Measurements from ENCODE around the gene RNASE4. TPM values are rescaled to one million over a fixed set of nuclear protein-coding genes. Genes with fewer than 3 reads are reported as not detected.

Gene RNASE4
- total RNA-seq, 1 donor from 2014 or later = 7.6 TPM

GRCh38 chr14:20742132-20742531 is 57.8 kb downstream of the RNASE4 start:
- DNase-seq (ENCODE audit: low read depth) = no peak
- no peak overlapping the region for H3K4me3 ChIP-seq (ENCODE audit: low read depth, low read length)
- TF ChIP-seq CTCF (conservative IDR thresholded peaks at IDR 0.05; ENCODE audit: low read depth, low read length) = no peak

DNA sequence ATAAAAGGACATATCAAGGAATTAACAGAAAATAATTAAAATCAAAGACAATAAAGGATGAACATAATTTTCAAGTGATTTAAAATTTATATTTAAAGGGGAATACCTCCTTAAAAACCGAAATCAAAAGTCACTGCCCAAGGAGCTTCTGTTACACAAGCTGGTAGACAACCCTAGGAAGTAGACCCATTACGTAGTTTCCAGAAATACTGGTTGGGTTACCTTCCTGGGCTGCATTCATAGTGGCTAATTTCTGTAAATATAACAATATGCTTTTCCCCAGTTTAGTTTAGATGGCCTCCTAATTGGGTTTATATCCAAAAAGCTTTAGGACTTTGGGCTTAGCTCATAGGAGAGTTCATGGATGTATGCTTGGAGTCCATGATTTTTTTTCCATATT is 59.2 kb downstream of the RNASE4 start:
- TF ChIP-seq CTCF (conservative IDR thresholded peaks at IDR 0.05; ENCODE audit: low read depth, low read length) = no peak
- H3K4me3 ChIP-seq (ENCODE audit: low read depth, low read length) = no peak overlapping the region
- DNase-seq (ENCODE audit: low read depth) = no peak

DNA sequence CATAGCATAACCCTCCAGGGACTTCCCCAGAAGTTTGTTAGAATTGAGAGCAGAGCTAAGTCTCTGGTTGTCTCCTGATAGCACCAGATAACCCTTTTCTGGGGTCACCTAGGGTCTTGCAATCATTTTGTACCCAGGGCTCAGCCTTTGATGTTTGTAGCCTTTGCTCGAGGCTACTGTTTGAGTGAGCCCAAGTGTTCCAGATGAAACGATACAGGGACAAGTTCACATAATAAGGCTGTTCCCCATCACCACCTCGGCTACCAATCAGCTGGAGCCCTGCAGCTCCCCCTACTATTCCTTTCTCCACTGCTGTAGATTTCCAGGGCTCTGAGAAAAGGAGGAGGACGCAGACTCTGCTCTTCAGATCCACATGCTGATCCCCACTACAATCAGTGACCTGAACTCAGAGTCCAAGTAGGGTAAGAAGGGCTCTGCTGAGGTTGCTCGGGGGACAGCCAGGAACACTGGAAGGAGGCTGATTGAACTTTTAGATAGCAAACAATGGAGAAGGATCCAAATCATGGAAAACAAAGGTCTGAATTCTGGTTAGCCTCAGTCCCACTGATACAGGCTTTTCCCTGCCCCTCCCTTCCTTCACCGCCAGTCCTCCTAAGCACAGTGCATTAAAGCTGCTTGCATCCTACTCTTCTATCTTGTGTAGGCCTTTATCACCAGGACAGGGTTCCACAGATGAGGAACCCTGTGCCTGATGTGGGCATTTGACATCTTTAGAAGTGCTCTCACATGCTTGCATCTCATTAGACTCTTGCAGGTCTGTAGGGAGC is 61.4 kb downstream of the RNASE4 start, which contains the start of gene EDDM3A:
EDDM3A (plus strand) TSS at position 317 of the 788 bp plus-strand sequence. CDS start 1,694 bp downstream, outside the sequence.
- no peak for DNase-seq (ENCODE audit: low read depth)
- no peak within 1 kb of the TSS for H3K4me3 ChIP-seq (ENCODE audit: low read depth, low read length)
- no peak for TF ChIP-seq CTCF (conservative IDR thresholded peaks at IDR 0.05; ENCODE audit: low read depth, low read length)

GRCh38 chr14:20746566-20746965 is 62.2 kb downstream of the RNASE4 start:
- no peak overlapping the region for H3K4me3 ChIP-seq (ENCODE audit: low read depth, low read length)
- TF ChIP-seq CTCF (conservative IDR thresholded peaks at IDR 0.05; ENCODE audit: low read depth, low read length) = no peak
- no peak for DNase-seq (ENCODE audit: low read depth)

DNA sequence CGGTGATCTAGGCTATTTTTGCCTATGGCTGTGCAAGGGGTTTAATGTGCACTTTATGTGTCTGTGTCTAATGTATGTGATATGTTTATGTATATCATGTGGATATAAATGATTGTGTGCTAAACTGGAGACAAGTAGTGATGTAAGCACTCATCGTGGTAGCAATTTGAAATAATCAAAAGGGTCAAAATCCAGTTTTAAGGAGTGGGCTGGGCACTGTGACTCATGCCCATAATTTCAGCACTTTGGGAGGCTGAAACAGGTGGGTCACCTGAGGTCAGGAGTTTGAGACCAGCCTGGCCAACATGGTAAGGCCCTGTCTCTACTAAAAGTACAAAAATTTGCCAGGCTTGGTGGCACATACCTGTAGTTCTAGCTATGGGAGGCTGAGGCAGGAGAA is 64.1 kb downstream of the RNASE4 start:
- TF ChIP-seq CTCF (conservative IDR thresholded peaks at IDR 0.05; ENCODE audit: low read depth, low read length) = no peak
- no peak for DNase-seq (ENCODE audit: low read depth)
- no peak overlapping the region for H3K4me3 ChIP-seq (ENCODE audit: low read depth, low read length)

- no peak overlapping the region for H3K4me3 ChIP-seq (ENCODE audit: low read depth, low read length)
- TF ChIP-seq CTCF (conservative IDR thresholded peaks at IDR 0.05; ENCODE audit: low read depth, low read length) = no peak
- DNase-seq (ENCODE audit: low read depth) = no peak
These were observed 65.8 kb downstream of the RNASE4 start for GRCh38 chr14:20750194-20750593.

Other genes starting within 250 kb of the RNASE4 start
- gene KLHL33, start 248.4 kb upstream of the RNASE4 start, total RNA-seq = under 0.01 and 0.17 TPM in 2 replicates
- gene OSGEP, start 229.7 kb upstream of the RNASE4 start, total RNA-seq = 24.6 and 59.7 TPM in 2 replicates
- gene APEX1, start 229.3 kb upstream of the RNASE4 start, total RNA-seq = 321 and 381 TPM in 2 replicates
- gene PIP4P1, start 223.1 kb upstream of the RNASE4 start, total RNA-seq = 16.3 and 19.1 TPM in 2 replicates
- gene PNP, start 215.2 kb upstream of the RNASE4 start, total RNA-seq = 152 and 178 TPM in 2 replicates
- not detected in 2 replicates for gene RNASE10, start 179.0 kb upstream of the RNASE4 start, total RNA-seq
- not detected in 2 replicates for gene RNASE9, start 123.5 kb upstream of the RNASE4 start, total RNA-seq
- gene RNASE11, start 96.6 kb upstream of the RNASE4 start, total RNA-seq = not detected in 2 replicates
- gene RNASE12, start 93.2 kb upstream of the RNASE4 start, total RNA-seq = not detected in 2 replicates
- not detected in 2 replicates for gene OR6S1, start 42.9 kb upstream of the RNASE4 start, total RNA-seq
- gene ANG, start 4.2 kb downstream of the RNASE4 start, total RNA-seq = 1.3 and 4.8 TPM in 2 replicates
- not detected in 2 replicates for gene EDDM3A, start 61.3 kb downstream of the RNASE4 start, total RNA-seq
- not detected in 2 replicates for gene EDDM3B, start 83.8 kb downstream of the RNASE4 start, total RNA-seq
- gene RNASE6, start 96.7 kb downstream of the RNASE4 start, total RNA-seq = 0.14 and 0.81 TPM in 2 replicates
- 0.40 TPM in 1 of 2 replicates, not detected in the other for gene RNASE1, start 118.3 kb downstream of the RNASE4 start, total RNA-seq
- not detected in 2 replicates for gene RNASE3, start 206.8 kb downstream of the RNASE4 start, total RNA-seq

Data from epithelial cell of proximal tubule (primary cell).